Naive B cell (primary cell): Measurements from ENCODE around the gene SAE1. TPM values are rescaled to one million over a fixed set of nuclear protein-coding genes. Genes with fewer than 3 reads are reported as not detected.
"Not testable (repeated sequence)": the region's sequence is repeated elsewhere in the genome, so short reads cannot be mapped to it uniquely, and the experiment has no call there.

Experiments
- ATAC-seq, 2 donors: fragments of 150-1000 bp; cut with Tn5 transposase; 2 replicates each; pipeline ENCODE4 v1.10.0; 2021; ENCODE audit warnings: low read depth in 2 of 2, mild to moderate bottlenecking in 2 of 2, moderate library complexity in 2 of 2
- DNase-seq: peaks from one replicate; pipeline ENCODE4 v3.0.0; 2022
- H3K27ac Mint-ChIP-seq, 6 donors: one replicate each; pipeline ENCODE4 v1.8.0; 2020 to 2022; ENCODE audit warnings: mild to moderate bottlenecking in 6 of 6, mixed read lengths in 6 of 6, moderate library complexity in 5 of 6, inconsistent platforms in 2 of 6
- H3K27me3 Mint-ChIP-seq, 3 donors: one replicate each; pipeline ENCODE4 v1.8.0; 2021 to 2022; ENCODE audit warnings: mixed read lengths in 3 of 3, mild to moderate bottlenecking in 1 of 3
- H3K36me3 Mint-ChIP-seq, 2 donors: one replicate each; pipeline ENCODE4 v1.8.0; 2020 to 2022; ENCODE audit warnings: mixed read lengths in 2 of 2, inconsistent platforms in 1 of 2, mild to moderate bottlenecking in 1 of 2
- H3K4me1 Mint-ChIP-seq, 3 donors: one replicate each; pipeline ENCODE4 v1.8.0; 2020 to 2022; ENCODE audit warnings: mixed read lengths in 3 of 3, inconsistent platforms in 1 of 3, mild to moderate bottlenecking in 1 of 3, moderate library complexity in 1 of 3
- H3K4me3 Mint-ChIP-seq, 8 donors: one replicate each; pipeline ENCODE4 v1.8.0; 2020 to 2022; ENCODE audit warnings: mild to moderate bottlenecking in 8 of 8, mixed read lengths in 8 of 8, moderate library complexity in 8 of 8, inconsistent platforms in 2 of 8
- H3K9me3 Mint-ChIP-seq, 7 donors: one replicate each; pipeline ENCODE4 v1.8.0; 2020 to 2022; ENCODE audit warnings: mixed read lengths in 7 of 7, mild to moderate bottlenecking in 5 of 7, inconsistent platforms in 2 of 7, moderate library complexity in 1 of 7
- polyA plus RNA-seq, 6 donors: library from polyadenylated mRNA; unstranded; fragments of 300-500 nt; fragmentation: Illumina TruSeq; gene quantifications; one replicate each; pipeline ENCODE4 v1.2.3, GENCODE V29; 2021; ENCODE audit warnings: low read depth in 6 of 6

Gene SAE1
- polyA plus RNA-seq, 6 donors from 2014 or later: 74.7 to 97.1 (median 78.9) TPM

GRCh38 chr19:47124937-47125668 lies 5.5 kb upstream of the SAE1 start:
- Mint-ChIP-seq H3K27ac (peak overlapping the region in 1 of 6 donors; percentile 11), H3K4me3 (peak overlapping the region in 1 of 8 donors; percentile 28), H3K36me3 (no peaks in the 10 kb centered on the region), H3K9me3 (no peaks in the 10 kb centered on the region), H3K4me1 (peaks cover 4% of the 10 kb centered on the region in 3 donors), H3K27me3 (no peaks in the 10 kb centered on the region)
- peak; percentile 50 to 59 for ATAC-seq
- DNase-seq: peak; percentile 55

- H3K36me3 Mint-ChIP-seq: peaks cover 0 to 3% of the 10 kb centered on the region in 2 donors
- H3K27ac Mint-ChIP-seq: no peak overlapping the region
- H3K4me3 Mint-ChIP-seq: peak overlapping the region in 1 of 8 donors; percentile 28
- peaks cover 0 to 1% (median 0%) of the 10 kb centered on the region in 7 donors for H3K9me3 Mint-ChIP-seq
- DNase-seq (no peak), ATAC-seq (no peak)
- no peaks in the 10 kb centered on the region for H3K27me3 Mint-ChIP-seq
- H3K4me1 Mint-ChIP-seq: peaks cover 8 to 9% (median 9%) of the 10 kb centered on the region in 3 donors
These were observed 5.0 kb upstream of the SAE1 start for GRCh38 chr19:47125669-47125938.

- DNase-seq: no peak
- ATAC-seq: no peak
- peak overlapping the region in 2 of 8 donors; percentile 64 to 98 for H3K4me3 Mint-ChIP-seq
- no peaks in the 10 kb centered on the region for H3K27me3 Mint-ChIP-seq
- peak overlapping the region in 2 of 6 donors; percentile 10 to 49 for H3K27ac Mint-ChIP-seq
- peaks cover 36 to 46% (median 45%) of the 10 kb centered on the region in 3 donors for H3K4me1 Mint-ChIP-seq
- H3K9me3 Mint-ChIP-seq: peaks cover 0 to 1% (median 0%) of the 10 kb centered on the region in 7 donors
- peaks cover 0 to 7% of the 10 kb centered on the region in 2 donors for H3K36me3 Mint-ChIP-seq
These were observed 1.1 kb upstream of the SAE1 start for GRCh38 chr19:47129579-47129978.

GRCh38 chr19:47130120-47130588 lies 481 bp upstream of the SAE1 start:
- DNase-seq (no peak), ATAC-seq (no peak)
- Mint-ChIP-seq H3K4me1 (peaks cover 37 to 52% (median 49%) of the 10 kb centered on the region in 3 donors), H3K27ac (peak overlapping the region; percentile 96 to 99 (median 98)), H3K4me3 (peak overlapping the region; percentile 95 to 99 (median 98)), H3K9me3 (peaks cover 0 to 1% (median 0%) of the 10 kb centered on the region in 7 donors), H3K27me3 (no peaks in the 10 kb centered on the region), H3K36me3 (peaks cover 0 to 7% of the 10 kb centered on the region in 2 donors)

- Mint-ChIP-seq H3K27ac (peak overlapping the region in 4 of 6 donors; percentile 11 to 98 (median 70)), H3K27me3 (no peaks in the 10 kb centered on the region), H3K36me3 (peaks cover 0 to 7% of the 10 kb centered on the region in 2 donors), H3K4me3 (peak overlapping the region; percentile 95 to 99 (median 98)), H3K4me1 (peaks cover 38 to 68% (median 58%) of the 10 kb centered on the region in 3 donors), H3K9me3 (peaks cover 0 to 1% (median 0%) of the 10 kb centered on the region in 7 donors)
- ATAC-seq: no peak
- DNase-seq: no peak
These were observed 1.7 kb downstream of the SAE1 start for GRCh38 chr19:47132194-47132852.

- peak overlapping the region in 4 of 8 donors; percentile 45 to 98 (median 57) for H3K4me3 Mint-ChIP-seq
- H3K9me3 Mint-ChIP-seq: peaks cover 0 to 1% (median 0%) of the 10 kb centered on the region in 7 donors
- ATAC-seq: no peak
- no peaks in the 10 kb centered on the region for H3K27me3 Mint-ChIP-seq
- peak overlapping the region in 4 of 6 donors; percentile 11 to 98 (median 74) for H3K27ac Mint-ChIP-seq
- peaks cover 38 to 68% (median 58%) of the 10 kb centered on the region in 3 donors for H3K4me1 Mint-ChIP-seq
- DNase-seq: no peak
- H3K36me3 Mint-ChIP-seq: peaks cover 0 to 7% of the 10 kb centered on the region in 2 donors
These were observed 2.4 kb downstream of the SAE1 start for GRCh38 chr19:47133021-47133471.

GRCh38 chr19:47134545-47134944 lies 3.9 kb downstream of the SAE1 start:
- peaks cover 45 to 80% (median 62%) of the 10 kb centered on the region in 3 donors for H3K4me1 Mint-ChIP-seq
- ATAC-seq: no peak

GRCh38 chr19:47135156-47135555 lies 4.5 kb downstream of the SAE1 start:
- Mint-ChIP-seq H3K4me1 (peaks cover 44 to 76% (median 60%) of the 10 kb centered on the region in 3 donors), H3K4me3 (no peak overlapping the region), H3K27ac (peak overlapping the region in 1 of 6 donors; percentile 37), H3K9me3 (peaks cover 0 to 1% (median 0%) of the 10 kb centered on the region in 7 donors), H3K27me3 (no peaks in the 10 kb centered on the region), H3K36me3 (peaks cover 0 to 7% of the 10 kb centered on the region in 2 donors)
- no peak for ATAC-seq
- no peak for DNase-seq

More at GRCh38 chr19:47134545-47134944, 3.9 kb downstream of the SAE1 start:
- Mint-ChIP-seq H3K4me3 (peak overlapping the region in 3 of 8 donors; percentile 30 to 43 (median 32)), H3K36me3 (peaks cover 0 to 7% of the 10 kb centered on the region in 2 donors), H3K27ac (peak overlapping the region in 3 of 6 donors; percentile 16 to 44 (median 23)), H3K27me3 (no peaks in the 10 kb centered on the region), H3K9me3 (peaks cover 0 to 1% (median 0%) of the 10 kb centered on the region in 7 donors)
- DNase-seq: no peak

- H3K9me3 Mint-ChIP-seq, DNase-seq, H3K4me3 Mint-ChIP-seq, H3K27me3 Mint-ChIP-seq, ATAC-seq, H3K36me3 Mint-ChIP-seq, H3K27ac Mint-ChIP-seq: not testable (repeated sequence)
- peaks cover 12 to 36% (median 13%) of the 10 kb centered on the region in 3 donors for H3K4me1 Mint-ChIP-seq
These were observed 10.6 kb downstream of the SAE1 start for GRCh38 chr19:47141252-47141651.

GRCh38 chr19:47141695-47142094 lies 11.1 kb downstream of the SAE1 start:
- Mint-ChIP-seq H3K9me3 (no peaks in the 10 kb centered on the region), H3K27me3 (no peaks in the 10 kb centered on the region), H3K4me3 (no peak overlapping the region), H3K27ac (no peak overlapping the region), H3K36me3 (peaks cover under 1 to 9% of the 10 kb centered on the region in 2 donors), H3K4me1 (peaks cover 13 to 32% (median 13%) of the 10 kb centered on the region in 3 donors)
- no peak for DNase-seq
- ATAC-seq: no peak

- Mint-ChIP-seq H3K27me3 (no peaks in the 10 kb centered on the region), H3K9me3 (no peaks in the 10 kb centered on the region), H3K4me1 (peaks cover 13 to 28% (median 16%) of the 10 kb centered on the region in 3 donors), H3K36me3 (peaks cover 5 to 16% of the 10 kb centered on the region in 2 donors), H3K27ac (no peak overlapping the region), H3K4me3 (no peak overlapping the region)
- no peak for DNase-seq
- ATAC-seq: no peak
These were observed 12.1 kb downstream of the SAE1 start for GRCh38 chr19:47142779-47143178.

- Mint-ChIP-seq H3K9me3 (no peaks in the 10 kb centered on the region), H3K4me3 (no peak overlapping the region), H3K36me3 (peaks cover 5 to 23% of the 10 kb centered on the region in 2 donors), H3K27ac (no peak overlapping the region), H3K27me3 (no peaks in the 10 kb centered on the region), H3K4me1 (peaks cover 12 to 23% (median 14%) of the 10 kb centered on the region in 3 donors)
- no peak for DNase-seq
- ATAC-seq: no peak
These were observed 12.9 kb downstream of the SAE1 start for GRCh38 chr19:47143322-47144073.

- H3K36me3 Mint-ChIP-seq: peaks cover 9 to 23% of the 10 kb centered on the region in 2 donors
- DNase-seq (no peak), ATAC-seq (no peak)
- no peaks in the 10 kb centered on the region for H3K27me3 Mint-ChIP-seq
- H3K4me1 Mint-ChIP-seq: peaks cover 9 to 16% (median 10%) of the 10 kb centered on the region in 3 donors
- no peaks in the 10 kb centered on the region for H3K9me3 Mint-ChIP-seq
- no peak overlapping the region for H3K4me3 Mint-ChIP-seq
- no peak overlapping the region for H3K27ac Mint-ChIP-seq
These were observed 14.0 kb downstream of the SAE1 start for GRCh38 chr19:47144630-47145029.
